IMR-90 (cell line): ENCODE data around the gene TNRC18. TPM values are rescaled to one million over a fixed set of nuclear protein-coding genes. Genes with fewer than 3 reads are reported as not detected.

Experiments used
- ATAC-seq: fragments of 200-7000 bp; cut with Tn5 transposase; 2 replicates; pipeline ENCODE4 v1.9.1; 2020; ENCODE audit warnings: low read depth, mild to moderate bottlenecking, moderate library complexity
- BruUV-seq: library from RNA; stranded (reverse); fragments of 400-500 nt; replicated peaks from 2 replicates; lab custom pipeline; 2021; lab: Mats Ljungman, UMichigan
- CTCF ChIA-PET: fragments of 300-600 bp; formaldehyde crosslinking; extraction: SDS; loops from one replicate; lab custom pipeline; 2021; ENCODE audit warnings: antibody characterized with exemption; lab: Yijun Ruan, JAX
- POLR2A ChIA-PET: fragments of 300-600 bp; sonication (Branson Sonifier 250); formaldehyde crosslinking; loops from one replicate; lab custom pipeline; 2022; ENCODE audit warnings: antibody characterized with exemption; ENCODE audit not compliant: unreplicated experiment; lab: Charles Lee
- DNase-seq: peaks from one replicate; pipeline ENCODE4 v3.0.0; 2013
- H2AFZ ChIP-seq: replicated peaks from 2 replicates; pipeline ENCODE3; 2013; ENCODE audit warnings: low read length, mild to moderate bottlenecking; ENCODE audit not compliant: poor library complexity
- H2AK5ac ChIP-seq: 2 replicates; pipeline ENCODE4 v1.6.1; 2013; ENCODE audit warnings: low read depth, low read length, inconsistent platforms
- H2AK9ac ChIP-seq: replicated peaks from 2 replicates; pipeline ENCODE3; 2013; ENCODE audit warnings: mild to moderate bottlenecking, low read depth, low read length, moderate library complexity; ENCODE audit not compliant: poor library complexity
- H2BK120ac ChIP-seq: 2 replicates; pipeline ENCODE4 v1.6.1; 2013; ENCODE audit warnings: low read depth, low read length, inconsistent platforms
- H2BK15ac ChIP-seq: 3 replicates; pipeline ENCODE4 v1.6.1; 2013; ENCODE audit warnings: low read depth, low read length, inconsistent platforms
- H2BK20ac ChIP-seq: 2 replicates; pipeline ENCODE4 v1.6.1; 2013; ENCODE audit warnings: low read depth, mild to moderate bottlenecking, inconsistent platforms, low read length, moderate library complexity
- H2BK5ac ChIP-seq: 2 replicates; pipeline ENCODE4 v1.6.1; 2013; ENCODE audit warnings: mild to moderate bottlenecking, low read depth, low read length, inconsistent platforms; ENCODE audit not compliant: poor library complexity, severe bottlenecking
- H3K14ac ChIP-seq: replicated peaks from 2 replicates; pipeline ENCODE4 v1.6.1; 2013; ENCODE audit warnings: low read depth, low read length, inconsistent platforms
- H3K18ac ChIP-seq: 2 replicates; pipeline ENCODE4 v1.6.1; 2013; ENCODE audit warnings: low read depth, low read length, control low read depth
- H3K23ac ChIP-seq: 2 replicates; pipeline ENCODE4 v1.6.1; 2013; ENCODE audit warnings: low read depth, low read length, inconsistent platforms
- H3K27ac ChIP-seq: 2 replicates; pipeline ENCODE4 v1.5.1; 2013; ENCODE audit warnings: mild to moderate bottlenecking, control low read depth, low read length; ENCODE audit not compliant: insufficient read depth
- H3K27me3 ChIP-seq: 2 replicates; pipeline ENCODE4 v1.6.1; 2013; ENCODE audit warnings: low read length; ENCODE audit not compliant: control insufficient read depth, insufficient read depth
- H3K36me3 ChIP-seq: 2 replicates; pipeline ENCODE4 v1.6.1; 2013; ENCODE audit warnings: low read length, mixed read lengths; ENCODE audit not compliant: control insufficient read depth, insufficient read depth
- H3K4ac ChIP-seq: 2 replicates; pipeline ENCODE4 v1.6.1; 2013; ENCODE audit warnings: low read depth, low read length, inconsistent platforms
- H3K4me1 ChIP-seq: 2 replicates; pipeline ENCODE4 v1.6.1; 2013; ENCODE audit warnings: low read length, mixed read lengths; ENCODE audit not compliant: control insufficient read depth, insufficient read depth
- H3K4me2 ChIP-seq: 2 replicates; pipeline ENCODE4 v1.6.1; 2013; ENCODE audit warnings: low read depth, mild to moderate bottlenecking, control low read depth, low read length, moderate library complexity
- H3K4me3 ChIP-seq: 2 replicates; pipeline ENCODE4 v1.5.1; 2013; ENCODE audit warnings: low read depth, mild to moderate bottlenecking, control low read depth, low read length, moderate library complexity; ENCODE audit not compliant: insufficient read depth
- H3K56ac ChIP-seq: 2 replicates; pipeline ENCODE4 v1.6.1; 2013; ENCODE audit warnings: low read length, inconsistent platforms; ENCODE audit not compliant: insufficient read depth; ENCODE audit errors: extremely low read depth
- H3K79me1 ChIP-seq, 2 experiments: 2 replicates each; pipeline ENCODE4 v1.6.1; 2013; ENCODE audit warnings: low read length in 2 of 2, inconsistent platforms in 1 of 2, low read depth in 1 of 2
- H3K9ac ChIP-seq: 2 replicates; pipeline ENCODE4 v1.6.1; 2013; ENCODE audit warnings: low read depth, low read length, control low read depth
- H3K9me1 ChIP-seq: 2 replicates; pipeline ENCODE4 v1.6.1; 2013; ENCODE audit warnings: low read length, inconsistent platforms; ENCODE audit not compliant: insufficient read depth
- H3K9me3 ChIP-seq: 2 replicates; pipeline ENCODE4 v1.6.1; 2013; ENCODE audit warnings: low read length; ENCODE audit not compliant: control insufficient read depth, insufficient read depth
- H4K20me1 ChIP-seq: 2 replicates; pipeline ENCODE4 v1.6.1; 2013; ENCODE audit warnings: low read length, inconsistent platforms; ENCODE audit not compliant: insufficient read depth
- H4K5ac ChIP-seq: 2 replicates; pipeline ENCODE4 v1.6.1; 2013; ENCODE audit warnings: mild to moderate bottlenecking, low read depth, low read length, control low read depth
- H4K8ac ChIP-seq, 2 experiments: 2 replicates each; pipeline ENCODE4 v1.6.1; 2013; ENCODE audit warnings: low read depth in 2 of 2, low read length in 2 of 2, control low read depth in 1 of 2, inconsistent platforms in 1 of 2
- H4K91ac ChIP-seq: 2 replicates; pipeline ENCODE4 v1.6.1; 2013; ENCODE audit warnings: low read depth, low read length, inconsistent platforms; ENCODE audit not compliant: insufficient read depth
- BHLHE40 ChIP-seq: fragments of 150-350 bp; IDR thresholded peaks from 2 replicates; pipeline ENCODE4 v1.6.1; 2016; ENCODE audit warnings: mild to moderate bottlenecking, low read depth, low read length
- CHD1 ChIP-seq: IDR thresholded peaks from 2 replicates; pipeline ENCODE4 v1.6.1; 2012; ENCODE audit warnings: low read depth, low read length, improper control_type of control experiment
- CTCF ChIP-seq: conservative IDR thresholded peaks from 2 replicates; pipeline ENCODE4 v1.5.1; 2012; ENCODE audit warnings: mild to moderate bottlenecking, low read depth, low read length, improper control_type of control experiment
- ELK1 ChIP-seq: fragments of 150-350 bp; IDR thresholded peaks from 2 replicates; pipeline ENCODE4 v1.6.1; 2016; ENCODE audit warnings: low read depth, mild to moderate bottlenecking, low read length, moderate library complexity, borderline replicate concordance
- FOS ChIP-seq: fragments of 150-350 bp; IDR thresholded peaks from 2 replicates; pipeline ENCODE4 v1.6.1; 2016; ENCODE audit warnings: low read depth, low read length
- MAFK ChIP-seq: IDR thresholded peaks from 2 replicates; pipeline ENCODE4 v1.6.1; 2012; ENCODE audit warnings: low read depth, low read length, improper control_type of control experiment
- MAZ ChIP-seq: IDR thresholded peaks from 2 replicates; pipeline ENCODE4 v1.6.1; 2012; ENCODE audit warnings: low read depth, mild to moderate bottlenecking, low read length, improper control_type of control experiment, moderate library complexity, borderline replicate concordance
- NFE2L2 ChIP-seq: fragments of 150-350 bp; IDR thresholded peaks from 2 replicates; pipeline ENCODE4 v1.6.1; 2016; ENCODE audit warnings: low read depth, mild to moderate bottlenecking, low read length
- POLR2A ChIP-seq: IDR thresholded peaks from 2 replicates; pipeline ENCODE4 v1.6.1; 2012; ENCODE audit warnings: mild to moderate bottlenecking, low read depth, low read length
- RAD21 ChIP-seq: IDR thresholded peaks from 2 replicates; pipeline ENCODE4 v1.6.1; 2012; ENCODE audit warnings: low read length, improper control_type of control experiment
- RCOR1 ChIP-seq: IDR thresholded peaks from 2 replicates; pipeline ENCODE4 v1.6.1; 2012; ENCODE audit warnings: mild to moderate bottlenecking, low read length, improper control_type of control experiment; ENCODE audit not compliant: insufficient replicate concordance
- RFX5 ChIP-seq: IDR thresholded peaks from 2 replicates; pipeline ENCODE4 v1.8.0; 2012; ENCODE audit warnings: low read depth, mild to moderate bottlenecking, low read length, moderate library complexity
- SMC3 ChIP-seq: fragments of 150-350 bp; IDR thresholded peaks from 2 replicates; pipeline ENCODE4 v1.6.1; 2016; ENCODE audit warnings: low read depth, mild to moderate bottlenecking, antibody characterized with exemption, low read length, moderate library complexity
- USF2 ChIP-seq: fragments of 150-350 bp; IDR thresholded peaks from 2 replicates; pipeline ENCODE4 v1.6.1; 2017; ENCODE audit warnings: mild to moderate bottlenecking, antibody characterized with exemption, low read length, low read depth
- WGBS, 2 experiments: methylation state at CpG; one replicate each; pipeline versions ENCODE4 v1.1.5 to v1.1.7; 2013; ENCODE audit warnings: missing lambda C conversion rate in 2 of 2; ENCODE audit not compliant: insufficient read length in 1 of 2; ENCODE audit errors: extremely low coverage in 2 of 2; 5-methylcytosine and 5-hydroxymethylcytosine counted together
- dilution Hi-C: fragments of 300-500 bp; cut with HindIII; formaldehyde crosslinking; loops from one replicate; pipeline ENCODE4 v1.14.3; 2018; ENCODE audit warnings: low sequenced_read_pairs; ENCODE audit not compliant: unreplicated experiment
- in situ Hi-C: fragments of 300-500 bp; cut with MboI; formaldehyde crosslinking; loops from 3 replicates; pipeline ENCODE4 v1.14.3; 2019; ENCODE audit warnings: low sequenced_read_pairs, inconsistent platforms, mixed read lengths
- intact Hi-C: fragments of 100-400 bp; cut with micrococcal nuclease; formaldehyde crosslinking; loops from 2 replicates; pipeline ENCODE4 v1.10.0; 2022
- polyA plus RNA-seq, 3 experiments: library from polyadenylated mRNA; depleted of rRNA; stranded (reverse); fragments of >200 nt; gene quantifications; 2 replicates each; pipeline ENCODE4 v1.2.3, GENCODE V29; 2012; ENCODE audit warnings: low replicate concordance in 1 of 3
- total RNA-seq: library from RNA; depleted of rRNA; stranded (reverse); fragments of >200 nt; gene quantifications from 2 replicates; pipeline ENCODE4 v1.2.3, GENCODE V29; 2012

The TNRC18 gene
- total and polyA plus RNA-seq, 2 of the 4 experiments (the other 2 are of a cell fraction): 4.7 to 29.6 TPM

DNA sequence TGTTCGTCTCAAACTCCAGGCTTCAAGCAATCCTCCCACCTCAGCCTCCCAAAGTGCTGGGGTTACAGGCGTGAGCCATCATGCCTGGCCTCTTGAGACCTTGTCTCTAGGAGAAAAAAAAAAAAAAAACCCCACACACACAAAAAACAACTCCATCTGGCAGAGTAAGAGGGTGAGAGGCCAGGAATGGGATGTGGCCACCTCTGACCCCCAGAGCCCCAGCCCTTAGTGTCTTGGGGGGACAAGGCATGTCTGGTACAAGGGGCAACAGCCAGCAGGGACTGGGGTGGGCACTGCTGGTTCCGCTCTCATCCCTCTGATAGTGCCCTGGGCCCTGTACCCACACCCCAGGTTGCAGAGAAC lies 15.6 kb upstream of the TNRC18 start:
- Histone ChIP-seq H2AFZ (no peak overlapping the region), H3K23ac (no peak overlapping the region), H3K79me1 (peaks cover 24 to 51% of the 10 kb centered on the region in 2 experiments), H2AK9ac (no peak overlapping the region), H3K4me2 (no peak overlapping the region), H3K56ac (no peak overlapping the region), H2BK5ac (no peak overlapping the region), H2BK20ac (no peak overlapping the region), H3K9me3 (peaks cover 12% of the 10 kb centered on the region), H3K9me1 (no peaks in the 10 kb centered on the region; the same call in 1 of the 2 replicates), H3K27me3 (no peaks in the 10 kb centered on the region), H4K91ac (no peak overlapping the region), H3K4ac (no peak overlapping the region), H3K27ac (no peak overlapping the region), H3K14ac (no peak overlapping the region), H3K36me3 (peaks cover 21% of the 10 kb centered on the region; the same call in 1 of the 2 replicates), H4K20me1 (peaks cover 47% of the 10 kb centered on the region), H4K5ac (no peak overlapping the region), H2BK120ac (no peak overlapping the region), H3K4me3 (no peak overlapping the region), H2BK15ac (no peak overlapping the region), H3K18ac (no peak overlapping the region), H3K4me1 (no peaks in the 10 kb centered on the region), H2AK5ac (no peak overlapping the region), H3K9ac (no peak overlapping the region), H4K8ac (no peak overlapping the region)
- ATAC-seq (no peak), DNase-seq (no peak)
- intact Hi-C loops: no loop called here
- in situ Hi-C loops: no loop called here
- TF ChIP-seq USF2: no peak
- no peak for TF ChIP-seq FOS
- no peak for TF ChIP-seq ELK1
- TF ChIP-seq BHLHE40: no peak
- no peak for TF ChIP-seq RAD21
- TF ChIP-seq POLR2A: no peak
- no peak for TF ChIP-seq MAFK
- TF ChIP-seq NFE2L2: no peak
- no peak for TF ChIP-seq CTCF
- TF ChIP-seq SMC3: no peak
- TF ChIP-seq RCOR1: no peak
- no peak for TF ChIP-seq MAZ
- no peak for TF ChIP-seq CHD1
- TF ChIP-seq RFX5: no peak
- no CpG with 5 or more reads among the region's 3 CpGs for WGBS, 2 experiments
- no TSS peak for BruUV-seq
- POLR2A ChIA-PET: no interaction called here
- dilution Hi-C loops: no loop called here
- CTCF ChIA-PET: interaction anchor here (0.8 kb wide), 1 partner anchor 199 kb away, joined by 3 read pairs; no protein-coding TSS in a partner anchor
